Endodermal cell (in vitro differentiated cells): ENCODE measurements around the gene KRTAP19-6. TPM values are rescaled to one million over a fixed set of nuclear protein-coding genes. Genes with fewer than 3 reads are reported as not detected.

Source experiments
- DNase-seq: peaks from one replicate; pipeline ENCODE4 v3.0.0-alpha.2; 2017
- H3K27ac ChIP-seq: 2 replicates; pipeline ENCODE4 v1.5.1; 2013; ENCODE audit warnings: mild to moderate bottlenecking, low read depth, low read length, moderate library complexity
- H3K27me3 ChIP-seq: 2 replicates; pipeline ENCODE4 v1.6.1; 2013; ENCODE audit warnings: mild to moderate bottlenecking, low read length, moderate library complexity; ENCODE audit not compliant: insufficient read depth, control insufficient read depth, poor library complexity, severe bottlenecking
- H3K36me3 ChIP-seq: 2 replicates; pipeline ENCODE4 v1.7.0; 2013; ENCODE audit warnings: mild to moderate bottlenecking, low read length, moderate library complexity; ENCODE audit not compliant: control insufficient read depth, insufficient read depth
- H3K4me1 ChIP-seq: one replicate; pipeline ENCODE4 v1.7.0; 2013; ENCODE audit warnings: low read length; ENCODE audit not compliant: control insufficient read depth, insufficient read depth
- H3K4me3 ChIP-seq: 2 replicates; pipeline ENCODE4 v1.5.1; 2013; ENCODE audit warnings: mild to moderate bottlenecking, low read length, moderate library complexity
- H3K9ac ChIP-seq: 2 replicates; pipeline ENCODE4 v1.6.1; 2013; ENCODE audit warnings: mild to moderate bottlenecking, low read length, moderate library complexity; ENCODE audit not compliant: poor library complexity, severe bottlenecking; ENCODE audit errors: extremely low read depth
- H3K9me3 ChIP-seq: 2 replicates; pipeline ENCODE4 v1.6.1; 2013; ENCODE audit warnings: mild to moderate bottlenecking, low read length, moderate library complexity; ENCODE audit not compliant: control insufficient read depth
- H3K27ac Mint-ChIP-seq: 2 replicates; pipeline ENCODE4 v1.8.0; 2020; ENCODE audit warnings: mixed read lengths
- H3K27me3 Mint-ChIP-seq: 2 replicates; pipeline ENCODE4 v1.8.0; 2021; ENCODE audit warnings: mild to moderate bottlenecking, mixed read lengths; ENCODE audit not compliant: insufficient read depth
- H3K36me3 Mint-ChIP-seq: 2 replicates; pipeline ENCODE4 v1.8.0; 2020; ENCODE audit warnings: low read depth, mixed read lengths
- H3K4me1 Mint-ChIP-seq: 2 replicates; pipeline ENCODE4 v1.8.0; 2020; ENCODE audit warnings: mixed read lengths
- H3K4me3 Mint-ChIP-seq: 2 replicates; pipeline ENCODE4 v1.8.0; 2020; ENCODE audit warnings: mild to moderate bottlenecking, moderate library complexity, mixed read lengths
- H3K9me3 Mint-ChIP-seq: 2 replicates; pipeline ENCODE4 v1.8.0; 2020; ENCODE audit warnings: mild to moderate bottlenecking, mixed read lengths
- WGBS, 2 experiments: methylation state at CpG; one replicate each; pipeline versions ENCODE4 v1.1.5 to v1.1.7; 2013; ENCODE audit warnings: missing lambda C conversion rate in 2 of 2, mixed read lengths in 1 of 2; ENCODE audit not compliant: insufficient coverage in 1 of 2, insufficient read length in 1 of 2; 5-methylcytosine and 5-hydroxymethylcytosine counted together
- total RNA-seq, 2 donors: library from RNA; stranded (reverse); fragmentation: NEBNext Ultra II Directional in 1 of 2; extraction: Animal tissue kit (Norgen Biotek cat#: 25700) in 1 of 2; gene quantifications; 2 replicates in 1 of 2; 3 replicates in 1 of 2; pipeline ENCODE4 v1.2.1, GENCODE V29; 2021
- TF ChIP-seq, protein P1 (sequence below): fragments of 200-600 bp; sonication (generic); conservative IDR thresholded peaks from 2 replicates; pipeline ENCODE4 v1.5.0; 2021; ENCODE audit warnings: antibody characterized with exemption, mild to moderate bottlenecking

KRTAP19-6 gene
- total RNA-seq, 2 donors from 2014 or later = not detected

GRCh38 chr21:30567617-30568016 lies 26.0 kb upstream of the KRTAP19-6 start:
- no peak overlapping the region for H3K4me3 Mint-ChIP-seq
- Histone ChIP-seq H3K36me3 (no peaks in the 10 kb centered on the region), H3K27me3 (no peaks in the 10 kb centered on the region), H3K9ac (no peak overlapping the region), H3K4me3 (no peak overlapping the region), H3K27ac (no peak overlapping the region), H3K4me1 (peaks cover 3% of the 10 kb centered on the region), H3K9me3 (no peaks in the 10 kb centered on the region)
- no peak overlapping the region for H3K27ac Mint-ChIP-seq
- TF ChIP-seq, protein P1, sequence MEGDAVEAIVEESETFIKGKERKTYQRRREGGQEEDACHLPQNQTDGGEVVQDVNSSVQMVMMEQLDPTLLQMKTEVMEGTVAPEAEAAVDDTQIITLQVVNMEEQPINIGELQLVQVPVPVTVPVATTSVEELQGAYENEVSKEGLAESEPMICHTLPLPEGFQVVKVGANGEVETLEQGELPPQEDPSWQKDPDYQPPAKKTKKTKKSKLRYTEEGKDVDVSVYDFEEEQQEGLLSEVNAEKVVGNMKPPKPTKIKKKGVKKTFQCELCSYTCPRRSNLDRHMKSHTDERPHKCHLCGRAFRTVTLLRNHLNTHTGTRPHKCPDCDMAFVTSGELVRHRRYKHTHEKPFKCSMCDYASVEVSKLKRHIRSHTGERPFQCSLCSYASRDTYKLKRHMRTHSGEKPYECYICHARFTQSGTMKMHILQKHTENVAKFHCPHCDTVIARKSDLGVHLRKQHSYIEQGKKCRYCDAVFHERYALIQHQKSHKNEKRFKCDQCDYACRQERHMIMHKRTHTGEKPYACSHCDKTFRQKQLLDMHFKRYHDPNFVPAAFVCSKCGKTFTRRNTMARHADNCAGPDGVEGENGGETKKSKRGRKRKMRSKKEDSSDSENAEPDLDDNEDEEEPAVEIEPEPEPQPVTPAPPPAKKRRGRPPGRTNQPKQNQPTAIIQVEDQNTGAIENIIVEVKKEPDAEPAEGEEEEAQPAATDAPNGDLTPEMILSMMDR = no peak
- no peaks in the 10 kb centered on the region for H3K36me3 Mint-ChIP-seq
- H3K27me3 Mint-ChIP-seq = no peaks in the 10 kb centered on the region
- H3K9me3 Mint-ChIP-seq = peaks cover 8% of the 10 kb centered on the region
- no peak for DNase-seq
- no peaks in the 10 kb centered on the region for H3K4me1 Mint-ChIP-seq

DNA sequence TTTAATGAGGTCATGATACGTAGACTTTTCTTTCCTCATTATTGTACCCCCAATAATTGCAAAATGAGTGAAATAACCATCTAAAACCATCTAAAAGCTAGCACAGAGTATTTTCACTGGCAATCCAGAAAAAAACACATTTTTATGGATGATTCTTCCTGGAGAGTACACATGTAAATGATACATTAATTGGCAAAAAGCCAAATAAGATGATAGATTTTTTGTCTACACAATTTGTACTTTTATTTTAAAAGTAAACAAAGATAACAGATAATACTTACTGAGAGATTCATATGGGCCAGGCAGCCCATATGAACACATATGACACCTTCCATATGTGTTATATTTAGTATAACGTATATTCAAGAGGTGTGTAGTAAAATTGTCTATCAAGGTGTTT lies 22.0 kb upstream of the KRTAP19-6 start:
- WGBS, 2 experiments = 90% methylated on average over 1 of the region's 2 CpGs; no CpG with 5 or more reads in 1 of the 2 experiments
- no peak for DNase-seq
- Mint-ChIP-seq H3K4me3 (no peak overlapping the region), H3K36me3 (no peaks in the 10 kb centered on the region), H3K4me1 (no peaks in the 10 kb centered on the region), H3K27me3 (no peaks in the 10 kb centered on the region), H3K9me3 (peaks cover 16% of the 10 kb centered on the region), H3K27ac (no peak overlapping the region)
- no peaks in the 10 kb centered on the region for H3K36me3 ChIP-seq
- TF ChIP-seq, protein P1 = no peak
- no peaks in the 10 kb centered on the region for H3K27me3 ChIP-seq
- H3K4me1 ChIP-seq = no peaks in the 10 kb centered on the region
- H3K9ac ChIP-seq = no peak overlapping the region
- no peak overlapping the region for H3K27ac ChIP-seq
- H3K4me3 ChIP-seq = no peak overlapping the region
- peaks cover 8% of the 10 kb centered on the region for H3K9me3 ChIP-seq

- no peak overlapping the region for H3K4me3 Mint-ChIP-seq
- no peak for DNase-seq
- H3K36me3 Mint-ChIP-seq = no peaks in the 10 kb centered on the region
- TF ChIP-seq, protein P1 = no peak
- Histone ChIP-seq H3K4me1 (no peaks in the 10 kb centered on the region), H3K27ac (no peak overlapping the region), H3K27me3 (no peaks in the 10 kb centered on the region), H3K4me3 (no peak overlapping the region), H3K36me3 (no peaks in the 10 kb centered on the region), H3K9ac (no peak overlapping the region), H3K9me3 (peaks cover 8% of the 10 kb centered on the region)
- WGBS, 2 experiments = 76 to 81% methylated on average over 3 to 6 of the region's 6 CpGs
- H3K27me3 Mint-ChIP-seq = no peaks in the 10 kb centered on the region
- H3K4me1 Mint-ChIP-seq = no peaks in the 10 kb centered on the region
- H3K27ac Mint-ChIP-seq = no peak overlapping the region
- H3K9me3 Mint-ChIP-seq = peaks cover 17% of the 10 kb centered on the region
Measured at GRCh38 chr21:30563072-30563471, 21.4 kb upstream of the KRTAP19-6 start.
